ENCODE results near the gene JAZF1. TPM values are rescaled to one million over a fixed set of nuclear protein-coding genes. Genes with fewer than 3 reads are reported as not detected.

Gene JAZF1
- total RNA-seq, 1 donor from 2014 or later: 7.2 TPM

GRCh38 chr7:27910326-27910725 is 270.3 kb downstream of the JAZF1 start:
- no peak for DNase-seq (ENCODE audit: low spot score in 2 of 2, unreplicated experiment in 2 of 2)

GRCh38 chr7:27908534-27909165 is 271.9 kb downstream of the JAZF1 start:
- Mint-ChIP-seq H3K36me3 (no peaks in the 10 kb centered on the region), H3K4me1 (peaks cover 4% of the 10 kb centered on the region), H3K9me3 (no peaks in the 10 kb centered on the region), H3K4me3 (no peak overlapping the region), H3K27me3 (ENCODE audit: low read depth) (no peaks in the 10 kb centered on the region), H3K27ac (no peak overlapping the region)
- DNase-seq (ENCODE audit: low spot score in 2 of 2, unreplicated experiment in 2 of 2): no peak
- no peak for TF ChIP-seq CTCF (IDR thresholded peaks at IDR 0.05; ENCODE audit: unreplicated experiment)

More at GRCh38 chr7:27910326-27910725, 270.3 kb downstream of the JAZF1 start:
- Mint-ChIP-seq H3K9me3 (no peaks in the 10 kb centered on the region), H3K27me3 (ENCODE audit: low read depth) (no peaks in the 10 kb centered on the region), H3K4me1 (peaks cover 4% of the 10 kb centered on the region), H3K27ac (no peak overlapping the region), H3K36me3 (no peaks in the 10 kb centered on the region), H3K4me3 (no peak overlapping the region)
- no peak for TF ChIP-seq CTCF (IDR thresholded peaks at IDR 0.05; ENCODE audit: unreplicated experiment)

DNA sequence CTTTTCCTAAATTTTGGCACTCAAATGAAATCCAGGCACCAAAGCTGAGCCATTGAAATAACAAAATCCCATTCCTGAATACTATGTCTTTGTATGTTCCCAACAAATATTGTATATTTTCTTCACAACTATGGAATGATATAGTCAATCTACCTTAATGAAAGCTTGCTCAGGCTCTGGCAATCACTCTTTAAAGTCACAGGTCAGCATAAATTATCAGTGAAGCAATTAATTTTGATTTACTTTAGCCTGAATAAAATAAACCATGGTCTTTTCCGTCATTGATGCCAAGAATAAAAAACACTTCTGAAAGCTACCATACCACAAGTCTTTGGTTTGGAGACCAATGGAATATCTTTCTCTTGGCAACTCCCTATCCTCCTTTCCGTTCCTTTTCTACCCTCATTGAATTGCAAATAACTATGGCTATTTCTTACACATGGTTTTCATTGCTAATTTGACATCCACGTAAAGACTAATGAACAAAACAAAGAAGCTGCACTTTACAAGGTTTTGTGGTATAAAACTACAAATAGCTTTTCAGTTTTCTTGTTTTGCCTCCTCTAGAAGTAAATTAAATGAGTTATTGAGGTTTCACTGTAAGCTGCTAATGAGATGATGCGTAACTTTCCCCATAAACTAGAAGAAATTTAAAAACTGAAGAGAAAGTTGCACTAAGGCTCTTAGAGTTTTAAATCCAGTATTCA is 274.1 kb downstream of the JAZF1 start:
- no peak for DNase-seq (ENCODE audit: low spot score in 2 of 2, unreplicated experiment in 2 of 2)
- no peak for TF ChIP-seq CTCF (IDR thresholded peaks at IDR 0.05; ENCODE audit: unreplicated experiment)
- no peak overlapping the region for H3K4me3 Mint-ChIP-seq
- H3K27me3 Mint-ChIP-seq (ENCODE audit: low read depth): no peaks in the 10 kb centered on the region
- peaks cover 4% of the 10 kb centered on the region for H3K4me1 Mint-ChIP-seq
- no peaks in the 10 kb centered on the region for H3K36me3 Mint-ChIP-seq
- no peaks in the 10 kb centered on the region for H3K9me3 Mint-ChIP-seq
- no peak overlapping the region for H3K27ac Mint-ChIP-seq

GRCh38 chr7:27905951-27906350 is 274.6 kb downstream of the JAZF1 start:
- H3K4me3 Mint-ChIP-seq: no peak overlapping the region
- H3K4me1 Mint-ChIP-seq: peaks cover 4% of the 10 kb centered on the region
- no peaks in the 10 kb centered on the region for H3K27me3 Mint-ChIP-seq (ENCODE audit: low read depth)
- H3K27ac Mint-ChIP-seq: no peak overlapping the region
- no peak for TF ChIP-seq CTCF (IDR thresholded peaks at IDR 0.05; ENCODE audit: unreplicated experiment)
- no peaks in the 10 kb centered on the region for H3K36me3 Mint-ChIP-seq
- H3K9me3 Mint-ChIP-seq: no peaks in the 10 kb centered on the region
- no peak for DNase-seq (ENCODE audit: low spot score in 2 of 2, unreplicated experiment in 2 of 2)

GRCh38 chr7:27901028-27901760 is 279.4 kb downstream of the JAZF1 start:
- Mint-ChIP-seq H3K4me1 (peaks cover 2% of the 10 kb centered on the region), H3K9me3 (no peaks in the 10 kb centered on the region), H3K4me3 (no peak overlapping the region), H3K27me3 (ENCODE audit: low read depth) (no peaks in the 10 kb centered on the region), H3K27ac (peak overlapping the region; percentile 21), H3K36me3 (no peaks in the 10 kb centered on the region)
- TF ChIP-seq CTCF (IDR thresholded peaks at IDR 0.05; ENCODE audit: unreplicated experiment): no peak
- no peak for DNase-seq (ENCODE audit: low spot score in 2 of 2, unreplicated experiment in 2 of 2)

Measured in mesothelial cell of epicardium (in vitro differentiated cells).